NT2/D1 (cell line): Measurements from ENCODE around the gene SYT5.

Experiments
- DNase-seq: peaks from one replicate; pipeline ENCODE4 v3.0.0-alpha.2; 2011; ENCODE audit warnings: low read depth, low spot score
- H3K27me3 ChIP-seq: 2 replicates; pipeline ENCODE4 v1.6.0; 2011; ENCODE audit warnings: mild to moderate bottlenecking; ENCODE audit not compliant: insufficient read length, insufficient read depth
- H3K36me3 ChIP-seq: 2 replicates; pipeline ENCODE4 v1.6.1; 2011; ENCODE audit warnings: mild to moderate bottlenecking, low read length, mixed read lengths; ENCODE audit not compliant: insufficient read depth, insufficient read length
- H3K4me1 ChIP-seq: 2 replicates; pipeline ENCODE4 v1.5.1; 2011; ENCODE audit not compliant: insufficient read depth, insufficient read length
- H3K4me3 ChIP-seq: 2 replicates; pipeline ENCODE4 v1.5.1; 2011; ENCODE audit warnings: low read depth; ENCODE audit not compliant: insufficient read length
- H3K9ac ChIP-seq: 2 replicates; pipeline ENCODE4 v1.6.0; 2011; ENCODE audit warnings: low read depth; ENCODE audit not compliant: insufficient read length
- H3K9me3 ChIP-seq: 2 replicates; pipeline ENCODE4 v1.5.1; 2011; ENCODE audit warnings: mild to moderate bottlenecking, low read length; ENCODE audit not compliant: insufficient read depth
- SUZ12 ChIP-seq: IDR thresholded peaks from 2 replicates; pipeline ENCODE4 v1.6.1; 2011; ENCODE audit not compliant: insufficient read length, insufficient read depth; ENCODE audit errors: extremely low read depth
- YY1 ChIP-seq: IDR thresholded peaks from 2 replicates; pipeline ENCODE4 v1.6.1; 2011; ENCODE audit not compliant: insufficient read length, insufficient read depth
- ZNF274 ChIP-seq: IDR thresholded peaks from 2 replicates; pipeline ENCODE4 v1.6.1; 2011; ENCODE audit warnings: mild to moderate bottlenecking, low read depth, low read length

The SYT5 gene

DNA sequence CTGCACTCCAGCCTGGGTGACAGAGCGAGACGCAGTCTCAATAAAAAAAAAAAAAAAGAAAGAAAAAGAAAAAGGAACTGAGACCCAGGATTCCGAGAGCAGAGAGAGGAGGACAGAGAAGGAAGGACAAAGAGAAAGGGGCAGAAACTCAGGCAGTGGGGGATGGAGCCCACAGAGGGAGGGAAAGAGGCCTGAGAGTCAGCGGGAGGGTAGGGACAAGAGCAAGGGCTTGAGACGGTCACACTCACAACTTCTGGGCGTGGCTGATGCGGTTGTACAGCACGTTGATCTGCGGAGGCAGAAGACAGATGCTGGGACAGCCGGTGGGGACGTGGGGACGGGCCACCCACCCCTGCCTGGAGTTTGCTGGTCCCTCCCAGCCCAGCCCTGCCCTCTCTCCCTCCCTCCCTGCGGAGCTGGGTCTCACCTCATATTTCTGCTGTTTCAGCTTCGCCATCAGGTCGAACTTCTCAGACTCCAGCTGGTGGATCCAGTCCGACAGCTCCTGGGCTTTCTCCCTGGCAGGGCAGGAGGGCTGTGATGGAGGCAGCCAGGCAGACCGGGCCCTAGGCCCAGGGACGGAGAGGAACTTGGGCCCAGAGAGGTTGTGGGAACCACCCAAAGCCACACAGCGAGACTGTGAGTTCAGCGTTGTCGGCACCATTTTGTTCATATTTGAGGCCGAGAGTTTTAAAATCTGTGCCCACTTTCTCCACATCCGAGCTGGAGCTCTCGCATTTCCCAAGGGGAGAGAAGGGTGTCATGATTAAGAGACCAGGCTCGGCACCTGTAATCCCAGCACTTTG is 46.2 kb downstream of the SYT5 start:
- H3K9ac ChIP-seq, result peak overlapping the region; percentile 21
- no peaks in the 10 kb centered on the region for H3K27me3 ChIP-seq
- TF ChIP-seq ZNF274 (no peak), SUZ12 (no peak), YY1 (no peak)
- peaks cover 31% of the 10 kb centered on the region for H3K36me3 ChIP-seq
- H3K9me3 ChIP-seq, result no peaks in the 10 kb centered on the region
- no peak for DNase-seq
- peaks cover 6% of the 10 kb centered on the region for H3K4me1 ChIP-seq
- H3K4me3 ChIP-seq, result no peak overlapping the region

DNA sequence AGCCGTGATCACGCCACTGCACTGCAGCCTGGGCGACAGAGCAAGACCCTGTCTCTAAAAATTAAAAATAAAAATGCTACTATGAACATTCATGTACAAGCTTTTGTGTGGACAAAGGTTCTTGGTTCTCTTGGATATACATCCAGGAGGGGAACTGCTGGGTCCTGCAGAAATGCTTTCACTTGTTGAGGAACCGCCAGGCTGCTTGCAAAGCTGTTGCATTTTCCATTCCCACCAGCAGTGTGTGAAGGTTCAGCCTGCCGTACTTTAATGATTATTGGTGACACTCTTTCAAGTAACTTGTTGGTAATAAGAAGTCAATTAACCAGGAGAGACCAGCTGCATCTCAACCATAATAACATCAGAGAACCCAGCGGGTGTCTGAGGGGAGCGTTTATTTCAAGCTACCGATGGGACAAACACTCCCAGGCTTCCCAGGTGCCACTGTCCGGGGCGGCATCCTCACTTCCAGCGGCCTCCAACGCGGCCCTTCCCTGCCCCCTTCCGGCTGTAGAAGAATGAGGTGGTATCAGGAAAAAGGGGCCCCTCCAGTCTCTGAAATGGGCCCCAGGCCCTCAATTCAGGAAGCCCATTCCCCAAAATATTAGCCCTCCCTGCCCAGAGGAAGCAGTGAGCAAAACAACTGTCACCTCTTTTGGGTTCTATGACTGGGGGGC is 47.5 kb downstream of the SYT5 start:
- no peaks in the 10 kb centered on the region for H3K9me3 ChIP-seq
- DNase-seq, result no peak
- no peak overlapping the region for H3K4me3 ChIP-seq
- TF ChIP-seq YY1 (no peak), ZNF274 (no peak), SUZ12 (no peak)
- no peak overlapping the region for H3K9ac ChIP-seq
- peaks cover 6% of the 10 kb centered on the region for H3K4me1 ChIP-seq
- H3K27me3 ChIP-seq, result no peaks in the 10 kb centered on the region
- H3K36me3 ChIP-seq, result peaks cover 31% of the 10 kb centered on the region

DNA sequence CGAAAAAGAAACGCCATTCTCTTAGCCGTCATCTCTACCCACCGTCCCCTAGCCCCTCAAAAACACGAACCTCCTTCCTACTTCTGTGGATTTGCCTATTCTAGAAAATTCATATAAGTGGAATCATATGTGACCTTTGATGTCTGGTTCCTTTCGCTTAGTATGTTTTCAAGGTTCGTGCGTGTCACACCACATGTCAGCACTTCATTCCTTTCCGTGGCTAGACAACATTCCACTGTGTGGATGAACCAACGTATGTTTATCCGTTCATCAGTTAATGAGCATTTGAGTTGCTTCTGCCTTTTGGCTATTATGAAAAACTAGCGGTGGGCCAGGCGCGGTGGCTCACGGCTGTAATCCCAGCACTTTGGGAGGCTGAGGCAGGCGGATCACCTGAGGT is 48.7 kb downstream of the SYT5 start:
- H3K4me3 ChIP-seq, result no peak overlapping the region
- no peaks in the 10 kb centered on the region for H3K9me3 ChIP-seq
- no peaks in the 10 kb centered on the region for H3K27me3 ChIP-seq
- H3K4me1 ChIP-seq, result peaks cover 6% of the 10 kb centered on the region
- no peak for DNase-seq
- H3K9ac ChIP-seq, result no peak overlapping the region
- no peak for TF ChIP-seq YY1
- TF ChIP-seq ZNF274, result no peak
- peaks cover 26% of the 10 kb centered on the region for H3K36me3 ChIP-seq
